Upper lobe of left lung (tissue), 6 donors: Measurements from ENCODE around the gene SPRTN. TPM values are rescaled to one million over a fixed set of nuclear protein-coding genes. Genes with fewer than 3 reads are reported as not detected.

Experiments used
- ATAC-seq, 2 donors: fragments of 200-7000 bp; cut with Tn5 transposase; one replicate each; pipeline ENCODE4 v1.9.1; 2022; ENCODE audit warnings: mild to moderate bottlenecking in 2 of 2, moderate library complexity in 2 of 2; ENCODE audit not compliant: low FRiP score in 2 of 2
- DNase-seq, 2 donors: peaks; one replicate each; pipeline ENCODE4 v3.0.0-alpha.2; 2019 to 2020
- H3K27ac ChIP-seq, 4 donors: fragments of 200-600 bp; sonication (generic); one replicate each; pipeline ENCODE4 v1.5.1; 2016 to 2019
- H3K27me3 ChIP-seq, 4 donors: fragments of 200-600 bp; sonication (generic); one replicate each; pipeline ENCODE4 v1.5.1; 2017 to 2019
- H3K36me3 ChIP-seq, 4 donors: fragments of 200-600 bp; sonication (generic); one replicate each; pipeline ENCODE4 v1.5.1; 2016 to 2019
- H3K4me1 ChIP-seq, 4 donors: fragments of 200-600 bp; sonication (generic); one replicate each; pipeline ENCODE4 v1.5.1; 2018 to 2019
- H3K4me3 ChIP-seq, 4 donors: fragments of 200-600 bp; sonication (generic); one replicate each; pipeline ENCODE4 v1.5.1; 2017 to 2019; ENCODE audit warnings: mild to moderate bottlenecking in 2 of 4, moderate library complexity in 1 of 4
- H3K9me3 ChIP-seq, 4 donors: fragments of 200-600 bp; sonication (generic); one replicate each; pipeline ENCODE4 v1.5.1; 2018 to 2019
- EP300 ChIP-seq, 4 donors: sonication (generic); formaldehyde crosslinking; IDR thresholded peaks; one replicate each; pipeline ENCODE4 v1.5.1; 2017; ENCODE audit warnings: antibody characterized with exemption in 4 of 4, control low read depth in 2 of 4
- POLR2A ChIP-seq, 4 donors: fragments of 450-650 bp; IDR thresholded peaks; one replicate each; pipeline ENCODE4 v1.5.1; 2016 to 2017; ENCODE audit warnings: antibody characterized with exemption in 4 of 4, mild to moderate bottlenecking in 2 of 4
- POLR2AphosphoS5 ChIP-seq, 2 donors: sonication (generic); formaldehyde crosslinking; IDR thresholded peaks; one replicate each; pipeline ENCODE4 v1.5.1; 2017; ENCODE audit warnings: antibody characterized with exemption in 2 of 2
- WGBS, 2 donors: methylation state at CpG; one replicate each; pipeline ENCODE4 v1.1.5; 2017 to 2018; 5-methylcytosine and 5-hydroxymethylcytosine counted together
- total RNA-seq, 6 donors: library from RNA; depleted of rRNA in 4 of 6; stranded (reverse); fragments of >200 nt in 4 of 6; gene quantifications; one replicate each; pipeline versions ENCODE4 v1.1.0 to v1.2.1, GENCODE V29; 2016 to 2021
- TF ChIP-seq, protein P1 (sequence below), 6 experiments: fragments of 450-650 bp in 4 of 6; fragments of 200-600 bp in 2 of 6; sonication (generic) in 2 of 6; IDR thresholded peaks; one replicate each; pipeline ENCODE4 v1.5.1; 2016 to 2019; ENCODE audit warnings: antibody characterized with exemption in 6 of 6
- donor health status: DM: no; HTN: no; CAD: no; lungs with moderate emphysema.
- donor health status: DM: no; HTN: yes; CAD: no; lungs with severe emphysema.

The SPRTN gene
- total RNA-seq, 6 donors from 2014 or later: 8.8 to 30.9 (median 17.2) TPM

- no peaks in the 10 kb centered on the region for H3K27me3 ChIP-seq
- no peak overlapping the region for H3K27ac ChIP-seq
- ATAC-seq (no peak), DNase-seq (no peak)
- 58 to 74% methylated on average over 1 of the region's 1 CpG for WGBS, 2 donors
- TF ChIP-seq, protein P1, sequence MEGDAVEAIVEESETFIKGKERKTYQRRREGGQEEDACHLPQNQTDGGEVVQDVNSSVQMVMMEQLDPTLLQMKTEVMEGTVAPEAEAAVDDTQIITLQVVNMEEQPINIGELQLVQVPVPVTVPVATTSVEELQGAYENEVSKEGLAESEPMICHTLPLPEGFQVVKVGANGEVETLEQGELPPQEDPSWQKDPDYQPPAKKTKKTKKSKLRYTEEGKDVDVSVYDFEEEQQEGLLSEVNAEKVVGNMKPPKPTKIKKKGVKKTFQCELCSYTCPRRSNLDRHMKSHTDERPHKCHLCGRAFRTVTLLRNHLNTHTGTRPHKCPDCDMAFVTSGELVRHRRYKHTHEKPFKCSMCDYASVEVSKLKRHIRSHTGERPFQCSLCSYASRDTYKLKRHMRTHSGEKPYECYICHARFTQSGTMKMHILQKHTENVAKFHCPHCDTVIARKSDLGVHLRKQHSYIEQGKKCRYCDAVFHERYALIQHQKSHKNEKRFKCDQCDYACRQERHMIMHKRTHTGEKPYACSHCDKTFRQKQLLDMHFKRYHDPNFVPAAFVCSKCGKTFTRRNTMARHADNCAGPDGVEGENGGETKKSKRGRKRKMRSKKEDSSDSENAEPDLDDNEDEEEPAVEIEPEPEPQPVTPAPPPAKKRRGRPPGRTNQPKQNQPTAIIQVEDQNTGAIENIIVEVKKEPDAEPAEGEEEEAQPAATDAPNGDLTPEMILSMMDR (IDR thresholded peaks at IDR 0.05): no peak
- TF ChIP-seq EP300 (IDR thresholded peaks at IDR 0.05) (no peak), POLR2A (IDR thresholded peaks at IDR 0.05) (no peak), POLR2AphosphoS5 (IDR thresholded peaks at IDR 0.05) (no peak)
- peaks cover 0 to 6% (median 0%) of the 10 kb centered on the region in 4 donors for H3K4me1 ChIP-seq
- H3K9me3 ChIP-seq: no peaks in the 10 kb centered on the region
- H3K36me3 ChIP-seq: peaks cover 0 to 28% (median 6%) of the 10 kb centered on the region in 4 donors
- H3K4me3 ChIP-seq: no peak overlapping the region
Measured at GRCh38 chr1:231363624-231364023, 25.5 kb downstream of the SPRTN start.

- Histone ChIP-seq H3K27me3 (no peaks in the 10 kb centered on the region), H3K4me1 (peaks cover 0 to 6% (median 0%) of the 10 kb centered on the region in 4 donors), H3K4me3 (no peak overlapping the region), H3K27ac (no peak overlapping the region), H3K9me3 (no peaks in the 10 kb centered on the region), H3K36me3 (peaks cover 0 to 28% (median 9%) of the 10 kb centered on the region in 4 donors)
- TF ChIP-seq, protein P1 (IDR thresholded peaks at IDR 0.05): no peak
- TF ChIP-seq POLR2A (IDR thresholded peaks at IDR 0.05) (no peak), EP300 (IDR thresholded peaks at IDR 0.05) (no peak), POLR2AphosphoS5 (IDR thresholded peaks at IDR 0.05) (no peak)
- ATAC-seq (no peak), DNase-seq (no peak)
- WGBS, 2 donors: 78% methylated on average over 5 of the region's 5 CpGs
Measured at GRCh38 chr1:231364192-231364591, 26.1 kb downstream of the SPRTN start.

- ATAC-seq: no peak
- Histone ChIP-seq H3K36me3 (peaks cover 0 to 34% (median 12%) of the 10 kb centered on the region in 4 donors), H3K4me1 (no peaks in the 10 kb centered on the region), H3K27me3 (no peaks in the 10 kb centered on the region), H3K9me3 (no peaks in the 10 kb centered on the region), H3K27ac (no peak overlapping the region), H3K4me3 (no peak overlapping the region)
- 80 to 86% methylated on average over 3 of the region's 3 CpGs for WGBS, 2 donors
- no peak for TF ChIP-seq EP300 (IDR thresholded peaks at IDR 0.05)
- no peak for TF ChIP-seq POLR2A (IDR thresholded peaks at IDR 0.05)
- TF ChIP-seq POLR2AphosphoS5 (IDR thresholded peaks at IDR 0.05): no peak
- TF ChIP-seq, protein P1 (IDR thresholded peaks at IDR 0.05): no peak
- no peak for DNase-seq
Measured at GRCh38 chr1:231369282-231369681, 31.2 kb downstream of the SPRTN start.

DNA sequence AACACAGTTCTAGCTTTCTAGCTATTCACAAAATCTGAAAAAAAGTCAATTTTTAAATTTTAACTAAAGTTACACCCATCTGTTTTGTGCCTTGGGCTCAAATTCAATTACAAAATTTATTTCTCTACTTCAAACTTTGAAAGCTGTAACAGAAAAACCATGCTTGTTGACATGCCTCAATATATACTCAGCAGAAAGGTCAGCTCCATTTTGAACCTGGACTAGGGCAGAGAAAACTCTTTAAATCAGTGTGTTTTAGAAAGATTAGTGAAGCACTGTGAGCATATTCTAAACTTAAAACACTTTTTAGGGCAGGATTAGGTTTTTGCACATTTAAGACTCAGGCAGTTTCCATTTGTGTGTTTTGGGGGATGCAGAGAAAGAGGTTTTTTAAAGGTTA lies 34.4 kb downstream of the SPRTN start:
- Histone ChIP-seq H3K27ac (no peak overlapping the region), H3K4me3 (no peak overlapping the region), H3K27me3 (no peaks in the 10 kb centered on the region), H3K9me3 (no peaks in the 10 kb centered on the region), H3K4me1 (peaks cover 0 to 3% (median 0%) of the 10 kb centered on the region in 4 donors), H3K36me3 (peaks cover 0 to 18% (median 12%) of the 10 kb centered on the region in 4 donors)
- no peak for TF ChIP-seq POLR2A (IDR thresholded peaks at IDR 0.05)
- ATAC-seq: no peak
- DNase-seq: no peak

DNA sequence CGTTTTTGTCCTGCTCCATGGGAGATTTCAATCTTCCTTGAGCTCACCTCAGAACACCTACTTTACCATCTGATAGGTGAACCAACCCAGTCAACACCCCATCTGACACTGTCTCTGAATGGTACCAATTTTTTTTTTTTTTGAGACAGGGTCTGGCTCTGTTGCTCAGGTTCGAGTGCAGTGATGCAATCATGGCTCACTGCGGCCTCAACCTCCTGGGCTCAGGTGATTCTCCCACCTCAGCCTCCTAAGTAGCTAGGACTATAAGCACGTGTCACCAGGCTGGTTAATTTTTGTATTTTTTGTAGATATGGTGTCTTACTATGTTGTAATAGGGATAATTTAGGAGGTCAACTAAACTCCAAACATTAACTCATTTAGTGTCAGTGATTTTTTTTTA lies 36.3 kb downstream of the SPRTN start:
- Histone ChIP-seq H3K36me3 (peaks cover 0 to 4% (median 2%) of the 10 kb centered on the region in 4 donors), H3K4me1 (peaks cover 0 to 3% (median 2%) of the 10 kb centered on the region in 4 donors), H3K27me3 (no peaks in the 10 kb centered on the region), H3K27ac (no peak overlapping the region), H3K4me3 (no peak overlapping the region), H3K9me3 (no peaks in the 10 kb centered on the region)
- WGBS, 2 donors: 88 to 93% methylated on average over 4 of the region's 4 CpGs
- ATAC-seq (no peak), DNase-seq (no peak)
- TF ChIP-seq POLR2AphosphoS5 (IDR thresholded peaks at IDR 0.05): no peak
- no peak for TF ChIP-seq EP300 (IDR thresholded peaks at IDR 0.05)
- TF ChIP-seq, protein P1 (IDR thresholded peaks at IDR 0.05): no peak
- no peak for TF ChIP-seq POLR2A (IDR thresholded peaks at IDR 0.05)
